HG03045 (cell line): ENCODE data around the gene TSHR.
"Not testable (repeated sequence)": the region's sequence is repeated elsewhere in the genome, so short reads cannot be mapped to it uniquely, and the experiment has no call there.

ENCODE experiments used
- ATAC-seq: cut with Tn5 transposase; IDR thresholded peaks from one replicate; pipeline ENCODE4 v1.9.1; 2021; ENCODE audit warnings: mild to moderate bottlenecking, moderate library complexity; ENCODE audit not compliant: unreplicated experiment

The TSHR gene

GRCh38 chr14:80948291-80948690 lies 7.1 kb upstream of the TSHR start:
- no peak for ATAC-seq

GRCh38 chr14:80951491-80951890 lies 3.9 kb upstream of the TSHR start:
- no peak for ATAC-seq

- ATAC-seq = not testable (repeated sequence)
Observed at GRCh38 chr14:80953211-80953610, 2.2 kb upstream of the TSHR start.

GRCh38 chr14:80954687-80955299 lies 628 bp upstream of the TSHR start:
- peak; percentile 31 for ATAC-seq

- ATAC-seq = no peak
Observed at GRCh38 chr14:80956102-80956501, 681 bp downstream of the TSHR start.

GRCh38 chr14:80956922-80957321 lies 1.5 kb downstream of the TSHR start:
- no peak for ATAC-seq

GRCh38 chr14:80957613-80958012 lies 2.2 kb downstream of the TSHR start:
- ATAC-seq = no peak

GRCh38 chr14:80958226-80958625 lies 2.8 kb downstream of the TSHR start:
- ATAC-seq = no peak

GRCh38 chr14:80958939-80959338 lies 3.5 kb downstream of the TSHR start:
- no peak for ATAC-seq

- peak; percentile 97 for ATAC-seq
Observed at GRCh38 chr14:80959496-80959895, 4.1 kb downstream of the TSHR start.

GRCh38 chr14:80965037-80965436 lies 9.6 kb downstream of the TSHR start:
- ATAC-seq = no peak

- ATAC-seq = no peak
Observed at GRCh38 chr14:80973931-80974641, 18.7 kb downstream of the TSHR start.

GRCh38 chr14:80974679-80975078 lies 19.3 kb downstream of the TSHR start:
- no peak for ATAC-seq

- ATAC-seq = no peak
Observed at GRCh38 chr14:80977221-80977620, 21.8 kb downstream of the TSHR start.

- no peak for ATAC-seq
Observed at GRCh38 chr14:80978403-80978802, 23.0 kb downstream of the TSHR start.

- ATAC-seq = no peak
Observed at GRCh38 chr14:80979951-80980350, 24.5 kb downstream of the TSHR start.

GRCh38 chr14:80981156-80981555 lies 25.7 kb downstream of the TSHR start:
- no peak for ATAC-seq

- no peak for ATAC-seq
Observed at GRCh38 chr14:80981673-80982072, 26.3 kb downstream of the TSHR start.

GRCh38 chr14:80982711-80983110 lies 27.3 kb downstream of the TSHR start:
- no peak for ATAC-seq

- ATAC-seq = peak; percentile 79
Observed at GRCh38 chr14:80987235-80988032, 32.0 kb downstream of the TSHR start.

- ATAC-seq = no peak
Observed at GRCh38 chr14:80988192-80988591, 32.8 kb downstream of the TSHR start.
